K562 (cell line): ENCODE measurements around the gene DOCK7. TPM values are rescaled to one million over a fixed set of nuclear protein-coding genes. Genes with fewer than 3 reads are reported as not detected.

Experiments
- ATAC-seq: fragments of 200-7000 bp; cut with Tn5 transposase; 3 replicates; pipeline ENCODE4 v1.9.1; 2020; ENCODE audit warnings: moderate library complexity
- BruUV-seq: library from RNA; stranded (reverse); fragments of 400-500 nt; replicated peaks from 2 replicates; lab custom pipeline; 2021; lab: Mats Ljungman, UMichigan
- CTCF ChIA-PET: fragments of 300-600 bp; formaldehyde crosslinking; extraction: SDS; loops from one replicate; lab custom pipeline; 2021; ENCODE audit warnings: low intra/inter-chr PET ratio; lab: Yijun Ruan, JAX
- POLR2A ChIA-PET: fragments of 300-600, 350-650 bp; sonication (Branson Sonifier 250); formaldehyde crosslinking; extraction: SDS; loops from one replicate; lab custom pipeline; 2021; ENCODE audit warnings: antibody characterized with exemption, inconsistent platforms; lab: Yijun Ruan, JAX
- DNase-seq, 4 experiments: peaks; one replicate each; pipeline versions ENCODE4 v3.0.0 to v3.0.0-alpha.2; 2011 to 2018; ENCODE audit warnings: low spot score in 3 of 4, mixed read lengths in 3 of 4; ENCODE audit errors: extremely low read depth in 1 of 4
- FAIRE-seq: peaks from 2 replicates; lab custom pipeline; 2011; peaks lifted over from hg19 to GRCh38; lab: Jason Lieb, UNC
- H2AFZ ChIP-seq: 2 replicates; pipeline ENCODE4 v1.6.0; 2011; ENCODE audit warnings: low read depth, low read length, control low read depth, inconsistent platforms
- H3K27ac ChIP-seq: fragments of 200-600 bp; 3 replicates; pipeline ENCODE4 v1.8.0; 2011; ENCODE audit warnings: low read depth, mild to moderate bottlenecking, control low read depth, inconsistent platforms, low read length, moderate library complexity, mixed read lengths; ENCODE audit errors: extremely low read depth
- H3K27me3 ChIP-seq, 2 experiments: fragments of 300-600 bp in 1 of 2; 2 replicates in 1 of 2; 3 replicates in 1 of 2; pipeline versions ENCODE4 v1.6.0 to v1.8.0; 2011; ENCODE audit warnings: inconsistent platforms in 2 of 2, low read length in 2 of 2, mild to moderate bottlenecking in 1 of 2, mixed read lengths in 1 of 2, moderate library complexity in 1 of 2; ENCODE audit not compliant: control insufficient read depth in 2 of 2, insufficient read depth in 2 of 2
- H3K36me3 ChIP-seq: fragments of 300-600 bp; 3 replicates; pipeline ENCODE4 v1.8.0; 2011; ENCODE audit warnings: mild to moderate bottlenecking, low read length, inconsistent platforms; ENCODE audit not compliant: control insufficient read depth, insufficient read depth
- H3K4me1 ChIP-seq, 2 experiments: fragments of 200-600 bp in 1 of 2; replicated peaks in 1 of 2; 2 replicates in 1 of 2; 3 replicates in 1 of 2; pipeline versions ENCODE4 v1.5.1 to v1.8.0; 2011; ENCODE audit warnings: inconsistent platforms in 2 of 2, low read length in 2 of 2, mild to moderate bottlenecking in 1 of 2, mixed read lengths in 1 of 2, moderate library complexity in 1 of 2; ENCODE audit not compliant: control insufficient read depth in 2 of 2, insufficient read depth in 2 of 2
- H3K4me2 ChIP-seq: 2 replicates; pipeline ENCODE4 v1.6.1; 2011; ENCODE audit warnings: low read length, control low read depth, inconsistent platforms, mixed read lengths; ENCODE audit not compliant: insufficient read depth
- H3K4me3 ChIP-seq: fragments of 200-600 bp; sonication (generic), shearing (Covaris generic); 2 replicates; pipeline ENCODE4 v1.5.1; 2016; ENCODE audit warnings: control low read depth, inconsistent platforms
- H3K79me2 ChIP-seq: fragments of 200-600 bp; 3 replicates; pipeline ENCODE4 v1.8.0; 2011; ENCODE audit warnings: low read length, inconsistent platforms; ENCODE audit not compliant: control insufficient read depth, insufficient read depth
- H3K9ac ChIP-seq, 2 experiments: 2 replicates each; pipeline versions ENCODE4 v1.6.0 to v1.6.1; 2011; ENCODE audit warnings: low read depth in 2 of 2, low read length in 2 of 2, control low read depth in 1 of 2, inconsistent platforms in 1 of 2, mild to moderate bottlenecking in 1 of 2, mixed read lengths in 1 of 2; ENCODE audit not compliant: insufficient read depth in 1 of 2
- H3K9me1 ChIP-seq: one replicate; pipeline ENCODE4 v1.6.0; 2011; ENCODE audit warnings: inconsistent platforms, mild to moderate bottlenecking, low read length, moderate library complexity; ENCODE audit not compliant: control insufficient read depth, insufficient read depth
- H3K9me3 ChIP-seq: replicated peaks from 2 replicates; pipeline ENCODE4 v1.5.1; 2011; ENCODE audit warnings: low read depth, low read length, inconsistent platforms; ENCODE audit not compliant: control insufficient read depth, insufficient read depth
- H4K20me1 ChIP-seq: replicated peaks from 2 replicates; pipeline ENCODE4 v1.6.1; 2011; ENCODE audit warnings: low read length, inconsistent platforms, mixed read lengths; ENCODE audit not compliant: control insufficient read depth, insufficient read depth
- ARID1B ChIP-seq: fragments of 450-650 bp; IDR thresholded peaks from 2 replicates; pipeline ENCODE4 v1.6.1; 2016; ENCODE audit warnings: antibody characterized with exemption, mild to moderate bottlenecking, inconsistent platforms
- BMI1 ChIP-seq: fragments of 150-350 bp; IDR thresholded peaks from 2 replicates; pipeline ENCODE4 v1.6.1; 2014; ENCODE audit warnings: low read length
- CCNT2 ChIP-seq: IDR thresholded peaks from 2 replicates; pipeline ENCODE4 v1.6.1; 2011; ENCODE audit warnings: borderline replicate concordance, low read depth, mild to moderate bottlenecking, moderate library complexity, mixed read lengths, low read length; ENCODE audit not compliant: insufficient read length; ENCODE audit errors: extremely low read depth
- CSDE1 ChIP-seq, 2 experiments: fragments of 450-650 bp; IDR thresholded peaks; 2 replicates each; pipeline ENCODE4 v1.6.1; 2016; ENCODE audit warnings: mild to moderate bottlenecking in 1 of 2
- FOXJ2 ChIP-seq: fragments of 200-800 bp; sonication (Bioruptor generic); IDR thresholded peaks from 2 replicates; pipeline ENCODE4 v1.6.1; 2016; ENCODE audit warnings: missing genetic modification characterization, missing compliant biosample characterization
- GTF2A2 ChIP-seq: IDR thresholded peaks from 2 replicates; pipeline ENCODE4 v1.6.1; 2016; ENCODE audit warnings: mild to moderate bottlenecking, missing genetic modification characterization, missing compliant biosample characterization
- MTF1 ChIP-seq: fragments of 250-450 bp; sonication (Bioruptor Pico); IDR thresholded peaks from 2 replicates; pipeline ENCODE4 v1.9.0; 2021; ENCODE audit warnings: moderate library complexity, mild to moderate bottlenecking, inconsistent platforms, borderline replicate concordance
- RFX1 ChIP-seq: fragments of 450-650 bp; IDR thresholded peaks from 2 replicates; pipeline ENCODE4 v1.6.1; 2016; ENCODE audit warnings: mild to moderate bottlenecking, moderate library complexity
- ZBTB17 ChIP-seq: fragments of 450-650 bp; formaldehyde crosslinking; IDR thresholded peaks from 2 replicates; pipeline ENCODE4 v1.4.0; 2020; ENCODE audit warnings: mild to moderate bottlenecking
- ZC3H8 ChIP-seq: fragments of 450-650 bp; IDR thresholded peaks from 2 replicates; pipeline ENCODE4 v1.6.1; 2017
- ZNF239 ChIP-seq: fragments of 250-450 bp; sonication (Bioruptor Pico); IDR thresholded peaks from 2 replicates; pipeline ENCODE4 v1.4.0; 2020; ENCODE audit warnings: mild to moderate bottlenecking
- WGBS: fragments of 100-300 bp; shearing (Covaris generic); methylation state at CpG from one replicate; pipeline ENCODE4 v1.1.6; 2016; ENCODE audit warnings: low coverage, mixed read lengths; ENCODE audit not compliant: insufficient coverage; ENCODE audit errors: missing lambda C conversion rate; 5-methylcytosine and 5-hydroxymethylcytosine counted together
- in situ Hi-C: fragments of 300-500 bp; cut with MboI; formaldehyde crosslinking; loops from 4 replicates; pipeline ENCODE4 v1.15.0; 2018; ENCODE audit warnings: inconsistent platforms, mixed read lengths
- intact Hi-C: fragments of 100-400 bp; cut with micrococcal nuclease; formaldehyde crosslinking; loops from 2 replicates; pipeline ENCODE4 v1.14.2; 2022
- polyA plus RNA-seq, 8 experiments: library from polyadenylated mRNA; depleted of rRNA in 4 of 8; stranded (reverse) in 5 of 8; unstranded in 3 of 8; fragments of >200 nt; fragmentation: Nextera tagmentation in 2 of 8; fragmentation: Illumina TruSeq in 1 of 8; extraction: Ambion mirVana in 2 of 8; extraction: Trizol in 1 of 8; gene quantifications; 2 replicates each; pipeline versions ENCODE4 v1.2.1 to v1.2.3, GENCODE V29; 2011 to 2014; ENCODE audit warnings: inconsistent platforms in 1 of 8, missing spikeins in 1 of 8
- total RNA-seq, 7 experiments: library from RNA; depleted of rRNA in 6 of 7; stranded (reverse); fragments of >200 nt in 6 of 7; fragmentation: Illumina TruSeq in 2 of 7; extraction: Trizol in 2 of 7; gene quantifications; 2 replicates each; pipeline versions ENCODE4 v1.2.1 to v1.2.3, GENCODE V29; 2011 to 2021; ENCODE audit warnings: low replicate concordance in 1 of 7
- TF ChIP-seq, protein P1 (sequence below): fragments of 450-650 bp; formaldehyde crosslinking; conservative IDR thresholded peaks from 2 replicates; pipeline ENCODE4 v1.4.0; 2022; ENCODE audit warnings: mild to moderate bottlenecking, missing genetic modification characterization
- TF ChIP-seq, protein P2 (sequence below): fragments of 250-450 bp; sonication (Bioruptor Pico); IDR thresholded peaks from 2 replicates; pipeline ENCODE4 v1.5.0; 2022; ENCODE audit warnings: mild to moderate bottlenecking
- TF ChIP-seq, protein P3 (sequence below), 2 experiments: IDR thresholded peaks in 1 of 2; conservative IDR thresholded peaks in 1 of 2; 2 replicates each; pipeline ENCODE4 v1.6.1; 2016; ENCODE audit warnings: low read depth in 2 of 2, mild to moderate bottlenecking in 1 of 2, missing compliant biosample characterization in 1 of 2, missing genetic modification characterization in 1 of 2, moderate library complexity in 1 of 2
- TF ChIP-seq, protein P4 (sequence below): fragments of 450-650 bp; IDR thresholded peaks from 2 replicates; pipeline ENCODE4 v1.6.1; 2016

DOCK7 gene
- total and polyA plus RNA-seq, 9 of the 15 experiments (the other 6 are each of a cell fraction or from before 2014, with no cell fraction given) = 4.9 to 35.1 (median 12.6) TPM

DNA sequence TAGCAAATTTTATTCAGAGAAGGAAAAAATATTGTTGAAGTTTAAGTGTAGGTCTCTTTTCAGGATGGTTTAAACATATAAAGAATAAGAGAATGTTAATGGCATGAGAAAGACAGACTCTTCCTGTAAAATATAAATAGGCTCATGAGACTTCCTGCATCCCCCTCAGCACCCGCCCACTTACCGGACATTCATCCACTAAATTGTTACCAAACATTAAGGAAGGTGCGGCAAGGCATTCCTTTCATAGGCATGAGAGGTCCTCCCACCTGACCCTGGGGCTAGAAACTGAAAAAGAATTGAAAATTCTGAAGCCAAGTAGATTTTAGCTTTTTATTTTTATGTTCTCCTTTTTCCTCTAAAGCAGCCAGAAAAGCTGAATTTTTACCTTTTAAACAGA is 261.9 kb downstream of the DOCK7 start (continued):
- TF ChIP-seq ZNF239 (CRISPR knock-in tag) (no peak), MTF1 (CRISPR knock-in tag) (no peak), GTF2A2 (no peak), CCNT2 (no peak)
- TF ChIP-seq, protein P1, sequence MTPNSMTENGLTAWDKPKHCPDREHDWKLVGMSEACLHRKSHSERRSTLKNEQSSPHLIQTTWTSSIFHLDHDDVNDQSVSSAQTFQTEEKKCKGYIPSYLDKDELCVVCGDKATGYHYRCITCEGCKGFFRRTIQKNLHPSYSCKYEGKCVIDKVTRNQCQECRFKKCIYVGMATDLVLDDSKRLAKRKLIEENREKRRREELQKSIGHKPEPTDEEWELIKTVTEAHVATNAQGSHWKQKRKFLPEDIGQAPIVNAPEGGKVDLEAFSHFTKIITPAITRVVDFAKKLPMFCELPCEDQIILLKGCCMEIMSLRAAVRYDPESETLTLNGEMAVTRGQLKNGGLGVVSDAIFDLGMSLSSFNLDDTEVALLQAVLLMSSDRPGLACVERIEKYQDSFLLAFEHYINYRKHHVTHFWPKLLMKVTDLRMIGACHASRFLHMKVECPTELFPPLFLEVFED (CRISPR knock-in tag) = no peak
- TF ChIP-seq, protein P2, sequence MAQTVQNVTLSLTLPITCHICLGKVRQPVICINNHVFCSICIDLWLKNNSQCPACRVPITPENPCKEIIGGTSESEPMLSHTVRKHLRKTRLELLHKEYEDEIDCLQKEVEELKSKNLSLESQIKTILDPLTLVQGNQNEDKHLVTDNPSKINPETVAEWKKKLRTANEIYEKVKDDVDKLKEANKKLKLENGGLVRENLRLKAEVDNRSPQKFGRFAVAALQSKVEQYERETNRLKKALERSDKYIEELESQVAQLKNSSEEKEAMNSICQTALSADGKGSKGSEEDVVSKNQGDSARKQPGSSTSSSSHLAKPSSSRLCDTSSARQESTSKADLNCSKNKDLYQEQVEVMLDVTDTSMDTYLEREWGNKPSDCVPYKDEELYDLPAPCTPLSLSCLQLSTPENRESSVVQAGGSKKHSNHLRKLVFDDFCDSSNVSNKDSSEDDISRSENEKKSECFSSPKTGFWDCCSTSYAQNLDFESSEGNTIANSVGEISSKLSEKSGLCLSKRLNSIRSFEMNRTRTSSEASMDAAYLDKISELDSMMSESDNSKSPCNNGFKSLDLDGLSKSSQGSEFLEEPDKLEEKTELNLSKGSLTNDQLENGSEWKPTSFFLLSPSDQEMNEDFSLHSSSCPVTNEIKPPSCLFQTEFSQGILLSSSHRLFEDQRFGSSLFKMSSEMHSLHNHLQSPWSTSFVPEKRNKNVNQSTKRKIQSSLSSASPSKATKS (CRISPR knock-in tag) = no peak

GRCh38 chr1:62425041-62425440 is 263.1 kb downstream of the DOCK7 start:
- H3K9me1 ChIP-seq = no peaks in the 10 kb centered on the region
- no peak overlapping the region for H3K9ac ChIP-seq
- FAIRE-seq (no peak), DNase-seq (peak in 1 of 4 experiments; percentile 15), ATAC-seq (peak; percentile 40; the same call in 2 of the 3 replicates)
- H3K27me3 ChIP-seq = peaks cover 1 to 3% of the 10 kb centered on the region in 2 experiments; a peak in 1 of 5 replicates
- CTCF ChIA-PET = no interaction called here
- in situ Hi-C loops = no loop called here
- intact Hi-C loops = no loop called here
- no peaks in the 10 kb centered on the region for H4K20me1 ChIP-seq
- BruUV-seq = no TSS peak
- H3K79me2 ChIP-seq = no peaks in the 10 kb centered on the region
- H3K36me3 ChIP-seq = no peaks in the 10 kb centered on the region
- H3K4me1 ChIP-seq = peaks cover 0 to 13% of the 10 kb centered on the region in 2 experiments; a peak in 2 of 5 replicates
- no peaks in the 10 kb centered on the region for H3K9me3 ChIP-seq
- POLR2A ChIA-PET = interaction anchor here (1.1 to 2.4 kb wide), 2 partner anchors 9 to 11 kb away, joined by 3 to 7 read pairs; no protein-coding TSS in a partner anchor
- no peak overlapping the region for H3K27ac ChIP-seq
- no peak overlapping the region for H3K4me3 ChIP-seq
- WGBS = 22% methylated on average over 5 of the region's 5 CpGs
- H2AFZ ChIP-seq = no peak overlapping the region
- no peak overlapping the region for H3K4me2 ChIP-seq
- TF ChIP-seq BMI1 (peak; percentile 37; the same call in 1 of the 2 replicates), CSDE1 (IDR thresholded peaks at IDR 0.05) (peak in 1 of 2 experiments; percentile 64; a peak in 1 of 4 replicates), RFX1 (peak; percentile 95), ZBTB17 (no peak), ZC3H8 (no peak), FOXJ2 (tag) (peak; percentile 82), ARID1B (no peak)
- TF ChIP-seq, protein P3, sequence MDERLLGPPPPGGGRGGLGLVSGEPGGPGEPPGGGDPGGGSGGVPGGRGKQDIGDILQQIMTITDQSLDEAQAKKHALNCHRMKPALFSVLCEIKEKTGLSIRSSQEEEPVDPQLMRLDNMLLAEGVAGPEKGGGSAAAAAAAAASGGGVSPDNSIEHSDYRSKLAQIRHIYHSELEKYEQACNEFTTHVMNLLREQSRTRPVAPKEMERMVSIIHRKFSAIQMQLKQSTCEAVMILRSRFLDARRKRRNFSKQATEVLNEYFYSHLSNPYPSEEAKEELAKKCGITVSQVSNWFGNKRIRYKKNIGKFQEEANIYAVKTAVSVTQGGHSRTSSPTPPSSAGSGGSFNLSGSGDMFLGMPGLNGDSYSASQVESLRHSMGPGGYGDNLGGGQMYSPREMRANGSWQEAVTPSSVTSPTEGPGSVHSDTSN (CRISPR knock-in tag; IDR thresholded peaks at IDR 0.05; ENCODE audit: low read depth) = no peak
- TF ChIP-seq, protein P3 (tag; conservative IDR thresholded peaks at IDR 0.05; ENCODE audit: low read depth) = peak; percentile 39; the same call in 1 of the 2 replicates
- TF ChIP-seq, protein P4, sequence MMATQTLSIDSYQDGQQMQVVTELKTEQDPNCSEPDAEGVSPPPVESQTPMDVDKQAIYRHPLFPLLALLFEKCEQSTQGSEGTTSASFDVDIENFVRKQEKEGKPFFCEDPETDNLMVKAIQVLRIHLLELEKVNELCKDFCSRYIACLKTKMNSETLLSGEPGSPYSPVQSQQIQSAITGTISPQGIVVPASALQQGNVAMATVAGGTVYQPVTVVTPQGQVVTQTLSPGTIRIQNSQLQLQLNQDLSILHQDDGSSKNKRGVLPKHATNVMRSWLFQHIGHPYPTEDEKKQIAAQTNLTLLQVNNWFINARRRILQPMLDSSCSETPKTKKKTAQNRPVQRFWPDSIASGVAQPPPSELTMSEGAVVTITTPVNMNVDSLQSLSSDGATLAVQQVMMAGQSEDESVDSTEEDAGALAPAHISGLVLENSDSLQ = peak; percentile 81
